GM21360 (cell line): ENCODE results near the gene SPEM3.

ENCODE experiments used
- ATAC-seq: cut with Tn5 transposase; IDR thresholded peaks from one replicate; pipeline ENCODE4 v1.9.1; 2021; ENCODE audit warnings: mild to moderate bottlenecking, moderate library complexity; ENCODE audit not compliant: unreplicated experiment

SPEM3 gene

DNA sequence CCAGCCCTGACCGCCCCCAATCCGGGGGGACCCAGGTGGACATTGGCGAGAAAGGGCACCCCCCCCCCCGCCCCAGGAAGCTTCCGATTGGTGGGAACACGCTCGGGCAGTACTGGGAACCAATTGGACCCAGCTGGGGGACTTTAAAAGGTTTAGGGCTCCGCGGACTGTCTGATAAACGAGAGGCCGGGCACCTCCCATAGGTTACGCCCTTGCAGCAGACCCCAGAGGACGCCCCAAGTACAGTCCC, 25.0 kb upstream of the SPEM3 start:
- no peak for ATAC-seq

DNA sequence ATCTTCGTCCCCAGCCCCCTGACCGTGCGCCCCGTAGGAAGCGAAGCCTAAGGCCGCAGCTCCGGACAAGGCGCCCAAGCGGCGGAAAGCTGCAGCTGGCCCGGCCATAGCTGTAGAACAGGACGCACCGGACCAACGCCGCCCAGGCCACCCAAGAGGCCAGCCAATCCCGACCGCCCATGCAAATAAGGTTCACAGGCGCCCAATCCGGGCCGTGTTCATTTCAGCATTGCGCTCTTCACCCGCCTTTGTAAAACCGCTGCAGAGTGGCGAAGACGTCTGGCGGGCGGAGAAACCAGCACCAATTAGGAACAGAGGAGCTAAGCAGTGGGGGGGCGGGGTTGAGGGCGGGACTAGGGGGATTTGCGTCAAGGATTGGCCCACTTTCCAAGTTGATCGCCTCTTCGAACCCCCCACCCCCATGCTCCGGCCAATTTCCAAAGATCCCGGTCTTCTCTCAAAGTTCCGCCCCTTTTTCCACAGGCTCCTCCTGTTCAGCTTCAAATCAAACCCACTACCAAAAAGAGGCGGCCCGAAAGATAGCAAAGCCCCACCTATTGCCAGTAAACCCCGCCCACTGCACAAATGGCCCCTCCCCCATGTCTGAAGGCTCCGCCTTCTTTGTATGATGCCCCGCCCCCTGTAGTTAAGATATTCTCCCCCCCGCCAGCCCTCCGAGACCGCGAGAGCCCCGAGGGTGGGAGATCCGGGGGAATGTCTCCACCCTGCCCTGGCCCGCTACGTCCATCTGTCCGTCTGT, 24.5 kb upstream of the SPEM3 start, which contains the start of gene TMEM256:
Gene TMEM256, minus strand, starts transcription at position 121 of the 760 bp plus-strand sequence. Its CDS starts 13 bp downstream, at position 108.
- peak; percentile 82 for ATAC-seq

DNA sequence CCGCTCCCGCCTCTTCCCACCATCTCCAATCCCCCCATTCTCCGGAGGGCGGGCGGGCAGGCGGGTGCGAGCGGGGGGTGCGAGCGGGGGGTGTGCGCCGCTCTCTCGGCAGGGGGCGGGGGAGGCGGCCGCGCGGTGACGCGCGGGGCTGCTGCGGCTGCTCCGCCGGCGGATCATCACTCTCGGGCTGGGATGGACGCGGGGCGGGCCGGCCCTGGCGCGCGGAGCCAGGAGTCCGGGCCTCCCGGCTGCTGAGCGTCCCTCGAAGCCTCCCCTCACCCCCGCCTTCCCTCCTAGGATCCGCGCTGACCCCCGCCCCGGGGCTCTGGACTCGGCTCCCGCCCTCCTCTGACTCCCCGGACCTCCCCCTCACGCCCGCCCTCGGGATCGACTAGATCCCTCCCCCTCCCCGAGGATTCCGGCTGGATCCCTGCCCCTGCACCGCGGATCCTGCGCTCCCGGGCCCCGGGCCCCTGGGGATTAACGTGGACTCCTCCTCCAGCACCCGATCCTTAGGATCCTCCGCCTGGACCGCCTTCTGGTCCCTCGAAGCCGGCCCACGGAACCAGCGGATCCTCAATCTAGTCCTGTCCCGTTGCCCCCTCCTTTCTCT, 23.8 kb upstream of the SPEM3 start:
- ATAC-seq: peak; percentile 10

DNA sequence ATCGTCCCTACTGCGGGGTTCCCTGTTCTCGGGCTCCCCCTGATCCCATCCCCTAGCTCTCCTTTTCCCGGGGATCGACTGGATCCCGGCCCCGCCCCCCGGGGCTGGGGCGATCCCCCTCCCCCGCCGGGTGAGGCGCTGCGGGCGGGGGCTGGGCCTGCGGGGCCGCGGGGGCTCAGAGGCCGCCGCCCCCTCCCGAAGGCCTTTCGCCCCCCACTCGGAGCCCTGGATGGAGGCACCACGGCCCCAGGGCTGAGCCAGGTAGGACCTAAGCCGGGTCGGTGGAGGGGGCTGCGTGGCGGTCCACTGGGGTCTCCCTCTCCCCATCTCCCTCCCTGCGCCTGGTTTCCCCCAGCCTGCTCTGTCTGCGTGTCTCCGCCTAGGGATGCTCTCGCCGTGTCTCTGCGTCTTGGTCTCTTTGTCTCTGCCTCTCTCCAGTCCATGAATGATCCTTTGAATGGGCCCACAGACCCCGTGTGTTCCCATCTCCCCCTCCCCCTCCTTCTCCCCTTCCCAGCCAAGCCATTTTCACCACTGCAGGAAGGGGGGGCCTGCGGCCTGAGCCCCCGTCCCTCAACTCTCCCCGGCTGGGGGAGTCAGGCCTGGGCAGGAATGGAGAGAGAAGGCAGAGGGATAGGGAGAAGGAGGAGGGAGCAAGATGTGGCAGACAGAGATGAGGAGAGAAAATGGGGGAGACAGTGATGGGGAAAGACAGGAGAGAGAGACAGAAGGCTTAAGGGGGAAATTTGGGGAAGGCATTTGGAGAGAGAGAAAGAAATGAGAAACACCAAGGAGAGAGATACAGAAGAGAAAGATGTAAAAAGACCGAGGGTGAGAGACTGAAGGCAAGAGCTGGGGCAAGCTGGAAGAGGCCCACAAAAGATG, 23.1 kb upstream of the SPEM3 start:
- ATAC-seq: no peak

DNA sequence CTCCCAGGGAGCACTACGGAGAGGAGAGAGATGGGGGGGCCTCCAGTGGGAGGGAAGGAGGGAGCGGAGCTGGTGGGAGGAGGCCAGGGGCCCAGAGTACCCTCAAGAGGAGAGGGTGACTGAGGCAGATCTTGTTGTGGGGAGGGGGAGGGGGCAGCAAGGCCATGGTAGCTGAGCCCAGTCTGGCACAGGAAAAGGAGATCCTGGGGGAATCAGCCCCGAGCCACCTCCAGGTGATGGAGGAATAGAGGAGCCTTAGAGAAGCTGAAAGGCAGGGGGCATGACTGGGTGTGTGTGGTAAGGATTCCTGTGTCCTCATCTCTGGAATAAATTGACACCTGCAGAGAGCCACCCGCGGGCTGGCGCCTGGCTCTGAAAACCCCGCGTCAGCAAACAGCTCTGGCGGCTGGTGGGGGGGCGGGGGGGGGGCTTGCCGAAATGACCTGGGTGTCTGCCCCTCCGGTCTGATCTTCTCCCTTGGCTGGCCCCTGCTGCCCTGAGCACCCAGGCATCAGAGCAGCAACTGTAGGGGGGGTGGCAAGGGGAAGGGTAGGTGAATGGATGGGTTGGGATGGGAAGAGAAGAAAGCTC, 22.3 kb upstream of the SPEM3 start:
- no peak for ATAC-seq

DNA sequence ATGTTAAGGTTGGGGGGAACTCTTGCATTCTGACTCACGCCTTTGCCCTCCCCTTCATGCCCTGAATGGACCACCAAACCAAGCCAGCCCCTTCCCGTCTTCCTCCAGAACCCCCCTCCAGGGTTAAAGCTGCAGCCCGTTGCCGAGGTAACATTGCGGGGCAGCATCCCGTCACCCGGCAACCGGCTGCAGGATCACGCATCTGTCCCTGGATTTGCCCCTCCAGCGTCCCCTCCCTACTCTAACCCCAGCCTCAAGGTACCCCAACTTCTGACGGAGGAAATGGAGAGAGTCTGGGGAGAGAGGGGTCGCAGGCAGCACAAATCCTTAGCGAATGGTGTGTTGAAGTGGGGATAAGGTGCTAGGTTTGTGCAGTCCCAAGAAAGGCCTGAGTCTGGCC, 21.6 kb upstream of the SPEM3 start:
- no peak for ATAC-seq

DNA sequence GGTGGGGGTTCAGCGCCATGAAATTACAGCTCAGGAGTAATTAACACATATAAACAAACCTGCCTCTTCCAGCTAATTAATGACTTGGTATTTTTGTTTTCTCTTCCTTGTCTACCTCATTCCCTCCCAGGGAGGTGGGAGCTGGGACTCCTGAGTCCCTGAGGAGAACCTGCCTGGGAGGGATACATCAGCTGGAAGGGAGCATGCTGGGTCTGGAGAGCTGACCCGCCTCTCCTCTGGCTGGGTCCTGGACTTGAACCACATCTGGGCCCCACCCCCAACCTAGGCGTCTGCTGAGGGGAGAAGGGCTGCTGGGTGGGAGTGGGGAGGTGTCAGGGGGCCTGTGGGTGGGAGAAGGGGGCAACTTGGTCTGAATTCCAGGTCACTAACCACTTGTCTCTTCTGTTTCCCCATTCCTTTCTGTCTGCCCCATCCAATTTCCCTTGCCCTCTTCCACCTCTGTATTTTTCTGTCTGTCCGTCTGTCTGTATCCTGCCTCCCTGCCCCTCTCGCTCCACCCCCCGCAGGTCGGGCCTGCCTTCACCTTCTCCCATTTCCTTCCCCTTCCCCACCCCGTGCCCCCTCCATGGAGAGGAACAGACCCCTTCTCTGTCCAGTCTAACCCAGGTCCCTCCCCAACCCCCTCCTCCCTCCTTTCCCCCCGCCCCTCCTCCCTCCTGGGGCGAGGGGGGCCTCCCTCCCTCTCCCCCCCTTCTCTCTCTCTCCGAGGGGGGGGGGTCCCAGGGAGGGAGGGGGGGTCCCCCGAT, 21.0 kb upstream of the SPEM3 start, which contains the start of gene NLGN2:
Gene NLGN2, plus strand, starts transcription at position 361 of the 767 bp plus-strand sequence. CDS start 411 bp downstream, outside the sequence.
- ATAC-seq: no peak

DNA sequence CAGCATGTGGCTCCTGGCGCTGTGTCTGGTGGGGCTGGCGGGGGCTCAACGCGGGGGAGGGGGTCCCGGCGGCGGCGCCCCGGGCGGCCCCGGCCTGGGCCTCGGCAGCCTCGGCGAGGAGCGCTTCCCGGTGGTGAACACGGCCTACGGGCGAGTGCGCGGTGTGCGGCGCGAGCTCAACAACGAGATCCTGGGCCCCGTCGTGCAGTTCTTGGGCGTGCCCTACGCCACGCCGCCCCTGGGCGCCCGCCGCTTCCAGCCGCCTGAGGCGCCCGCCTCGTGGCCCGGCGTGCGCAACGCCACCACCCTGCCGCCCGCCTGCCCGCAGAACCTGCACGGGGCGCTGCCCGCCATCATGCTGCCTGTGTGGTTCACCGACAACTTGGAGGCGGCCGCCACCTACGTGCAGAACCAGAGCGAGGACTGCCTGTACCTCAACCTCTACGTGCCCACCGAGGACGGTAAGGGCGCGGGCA, 20.4 kb upstream of the SPEM3 start:
- no peak for ATAC-seq

DNA sequence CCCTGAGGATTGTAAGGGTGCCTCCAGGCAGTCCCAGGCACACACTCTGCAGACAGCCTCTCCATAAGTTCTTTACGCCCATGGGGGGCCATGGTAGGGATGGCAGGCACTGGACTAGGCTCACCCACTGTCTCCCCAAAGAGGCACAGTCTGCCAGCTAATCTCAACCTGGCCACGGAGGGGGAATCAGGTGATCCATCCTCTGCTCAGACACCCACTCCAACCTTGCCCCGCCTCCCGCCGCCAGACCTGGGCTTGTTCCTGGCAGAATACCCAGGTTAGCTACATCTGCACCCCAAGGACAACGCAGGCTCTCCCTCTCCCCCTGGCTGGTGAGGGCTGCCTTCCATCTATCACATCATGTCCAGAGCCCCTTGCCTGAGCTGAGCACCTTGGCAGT, 19.8 kb upstream of the SPEM3 start:
- no peak for ATAC-seq

DNA sequence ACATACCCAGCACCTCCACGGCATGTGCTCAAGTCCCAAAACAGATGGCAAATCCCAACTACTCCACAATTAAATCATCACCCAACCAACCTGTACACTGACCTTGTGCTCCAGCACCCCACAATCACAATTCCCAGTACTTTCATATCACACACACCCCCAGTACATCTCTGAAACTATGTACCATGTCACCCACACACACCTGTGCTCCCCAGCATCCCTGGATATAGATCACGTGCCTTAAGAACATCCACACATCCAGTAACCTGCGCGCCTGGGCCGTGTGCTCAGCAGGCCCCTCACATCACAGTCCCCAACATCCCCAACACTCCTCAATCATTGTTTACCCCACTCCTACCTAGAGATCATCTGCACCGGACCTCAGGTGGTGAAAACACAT, 18.9 kb upstream of the SPEM3 start:
- no peak for ATAC-seq

DNA sequence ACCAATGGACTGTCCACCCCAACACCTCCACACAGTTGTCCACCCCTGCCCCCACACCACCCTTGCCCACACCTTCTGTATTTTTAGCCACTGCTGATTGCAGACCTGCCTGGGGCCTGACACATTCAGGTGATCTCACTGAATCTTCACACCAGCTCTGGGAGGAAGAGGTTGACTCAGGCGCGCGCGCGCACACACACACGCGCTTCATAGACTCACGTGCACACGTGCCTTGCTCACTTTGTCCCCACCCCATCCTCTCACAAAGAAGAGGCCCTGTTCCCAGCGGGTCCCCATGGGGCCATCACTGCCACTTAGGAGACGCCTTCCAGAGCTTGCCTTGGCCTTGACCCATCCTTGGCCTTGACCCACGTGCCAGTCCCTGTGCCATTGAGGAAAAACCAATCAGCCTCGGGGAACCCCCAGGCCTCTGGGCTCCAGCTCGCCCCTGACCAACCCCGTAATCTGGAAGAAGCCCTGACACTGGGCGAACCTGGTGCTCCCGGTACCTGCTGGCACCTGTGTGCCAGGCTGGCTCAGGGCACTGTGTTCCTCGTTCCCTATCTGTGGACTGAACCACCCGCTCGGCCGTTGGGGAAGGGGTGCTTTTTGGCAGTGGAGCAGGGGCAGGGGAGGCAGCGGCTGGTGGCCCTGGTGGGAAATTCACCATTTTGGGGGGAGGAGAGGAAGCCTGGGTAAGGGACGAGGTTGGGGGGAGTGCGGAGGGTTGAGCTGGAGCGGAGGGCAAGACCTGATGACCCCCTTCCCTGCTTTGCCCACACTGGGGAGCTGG, 17.8 kb upstream of the SPEM3 start:
- no peak for ATAC-seq

DNA sequence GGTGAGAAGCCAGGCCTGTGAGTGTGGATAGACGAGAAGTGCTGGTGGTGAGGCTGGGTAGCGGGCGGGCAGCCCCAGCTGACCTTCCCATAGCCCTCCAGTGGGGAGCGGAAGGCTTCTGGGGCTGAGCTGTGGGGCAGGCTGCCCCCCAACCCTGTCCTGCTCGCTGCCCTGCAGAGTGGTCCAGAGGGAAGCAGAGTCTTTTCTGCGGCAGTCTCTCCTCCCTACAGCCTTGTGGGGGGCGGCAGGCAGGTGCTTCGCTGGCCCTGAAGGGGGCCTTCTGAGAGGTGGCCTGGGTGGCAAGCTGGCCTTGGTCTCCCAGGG, 17.3 kb upstream of the SPEM3 start:
- ATAC-seq: no peak

DNA sequence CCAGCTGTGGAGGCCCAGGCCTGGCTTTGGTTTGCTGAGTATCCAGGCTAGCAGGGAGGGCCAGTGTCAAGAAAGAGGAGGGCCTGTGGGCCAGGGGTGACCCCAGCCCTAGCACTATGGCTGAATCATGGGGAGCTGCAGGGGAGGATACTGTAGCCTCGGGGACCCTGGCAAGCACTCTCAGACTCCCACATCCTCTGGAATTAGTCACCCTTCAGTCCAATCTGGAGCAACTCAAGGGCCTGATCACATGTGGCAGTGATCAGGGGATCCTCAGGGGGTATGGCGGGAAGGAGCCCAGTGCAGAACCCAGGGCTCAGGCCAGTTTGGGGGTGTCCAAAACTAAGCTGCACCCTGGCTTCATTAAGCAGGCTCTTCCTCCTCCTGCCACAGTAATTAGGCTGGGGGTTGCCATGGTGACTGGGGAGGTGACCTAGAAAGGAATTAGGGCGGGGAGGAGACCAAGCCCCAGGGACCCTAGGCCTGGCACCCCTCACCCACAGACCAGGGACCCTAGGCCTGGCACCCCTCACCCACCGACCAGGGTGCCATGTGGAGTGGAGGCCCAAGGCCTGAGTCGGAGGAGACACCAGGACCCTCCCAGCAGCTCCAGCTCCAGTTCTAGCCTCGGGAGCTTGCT, 15.2 kb upstream of the SPEM3 start:
- no peak for ATAC-seq

DNA sequence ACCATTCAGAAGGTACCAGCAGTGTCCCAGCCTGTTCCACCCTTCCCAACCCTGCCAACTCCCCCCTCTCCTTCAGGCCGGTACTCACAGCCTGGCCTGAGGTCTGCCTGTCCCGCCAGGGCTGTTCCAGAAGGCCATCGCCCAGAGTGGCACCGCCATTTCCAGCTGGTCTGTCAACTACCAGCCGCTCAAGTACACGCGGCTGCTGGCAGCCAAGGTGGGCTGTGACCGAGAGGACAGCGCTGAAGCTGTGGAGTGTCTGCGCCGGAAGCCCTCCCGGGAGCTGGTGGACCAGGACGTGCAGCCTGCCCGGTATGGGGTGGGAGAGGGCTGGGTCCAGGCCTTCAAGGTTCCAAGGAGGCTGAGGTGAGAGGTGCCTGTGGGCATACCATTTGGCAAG, 13.8 kb upstream of the SPEM3 start:
- no peak for ATAC-seq

DNA sequence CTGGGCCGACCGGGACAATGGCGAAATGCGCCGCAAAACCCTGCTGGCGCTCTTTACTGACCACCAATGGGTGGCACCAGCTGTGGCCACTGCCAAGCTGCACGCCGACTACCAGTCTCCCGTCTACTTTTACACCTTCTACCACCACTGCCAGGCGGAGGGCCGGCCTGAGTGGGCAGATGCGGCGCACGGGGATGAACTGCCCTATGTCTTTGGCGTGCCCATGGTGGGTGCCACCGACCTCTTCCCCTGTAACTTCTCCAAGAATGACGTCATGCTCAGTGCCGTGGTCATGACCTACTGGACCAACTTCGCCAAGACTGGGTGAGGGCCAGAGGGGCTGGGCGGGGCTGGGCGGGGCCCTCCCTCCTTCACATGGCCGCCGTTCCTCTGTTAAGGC, 12.9 kb upstream of the SPEM3 start:
- no peak for ATAC-seq

DNA sequence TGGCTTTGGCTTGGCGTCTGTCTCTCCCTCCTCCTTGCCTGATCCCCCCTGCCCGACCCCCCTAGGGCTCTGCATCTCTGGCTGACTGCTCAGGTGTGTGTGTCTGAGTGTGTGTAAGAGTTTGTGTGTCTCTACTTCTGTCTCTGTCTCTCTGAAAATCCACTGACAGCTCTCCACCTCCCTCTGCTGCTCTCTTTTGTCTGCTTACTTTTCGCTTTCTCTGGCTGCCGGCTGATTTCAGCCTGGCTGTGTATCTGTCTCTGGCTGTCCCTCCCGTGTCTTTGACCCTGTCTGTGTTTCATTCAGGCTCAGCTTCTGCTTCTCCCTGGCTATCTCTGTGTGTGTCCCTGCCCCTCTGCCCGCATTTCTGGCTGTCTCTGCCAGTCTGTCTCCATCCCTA, 12.3 kb upstream of the SPEM3 start:
- no peak for ATAC-seq

DNA sequence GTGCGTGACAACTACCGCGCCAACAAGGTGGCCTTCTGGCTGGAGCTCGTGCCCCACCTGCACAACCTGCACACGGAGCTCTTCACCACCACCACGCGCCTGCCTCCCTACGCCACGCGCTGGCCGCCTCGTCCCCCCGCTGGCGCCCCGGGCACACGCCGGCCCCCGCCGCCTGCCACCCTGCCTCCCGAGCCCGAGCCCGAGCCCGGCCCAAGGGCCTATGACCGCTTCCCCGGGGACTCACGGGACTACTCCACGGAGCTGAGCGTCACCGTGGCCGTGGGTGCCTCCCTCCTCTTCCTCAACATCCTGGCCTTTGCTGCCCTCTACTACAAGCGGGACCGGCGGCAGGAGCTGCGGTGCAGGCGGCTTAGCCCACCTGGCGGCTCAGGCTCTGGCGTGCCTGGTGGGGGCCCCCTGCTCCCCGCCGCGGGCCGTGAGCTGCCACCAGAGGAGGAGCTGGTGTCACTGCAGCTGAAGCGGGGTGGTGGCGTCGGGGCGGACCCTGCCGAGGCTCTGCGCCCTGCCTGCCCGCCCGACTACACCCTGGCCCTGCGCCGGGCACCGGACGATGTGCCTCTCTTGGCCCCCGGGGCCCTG, 11.5 kb upstream of the SPEM3 start:
- ATAC-seq: no peak

DNA sequence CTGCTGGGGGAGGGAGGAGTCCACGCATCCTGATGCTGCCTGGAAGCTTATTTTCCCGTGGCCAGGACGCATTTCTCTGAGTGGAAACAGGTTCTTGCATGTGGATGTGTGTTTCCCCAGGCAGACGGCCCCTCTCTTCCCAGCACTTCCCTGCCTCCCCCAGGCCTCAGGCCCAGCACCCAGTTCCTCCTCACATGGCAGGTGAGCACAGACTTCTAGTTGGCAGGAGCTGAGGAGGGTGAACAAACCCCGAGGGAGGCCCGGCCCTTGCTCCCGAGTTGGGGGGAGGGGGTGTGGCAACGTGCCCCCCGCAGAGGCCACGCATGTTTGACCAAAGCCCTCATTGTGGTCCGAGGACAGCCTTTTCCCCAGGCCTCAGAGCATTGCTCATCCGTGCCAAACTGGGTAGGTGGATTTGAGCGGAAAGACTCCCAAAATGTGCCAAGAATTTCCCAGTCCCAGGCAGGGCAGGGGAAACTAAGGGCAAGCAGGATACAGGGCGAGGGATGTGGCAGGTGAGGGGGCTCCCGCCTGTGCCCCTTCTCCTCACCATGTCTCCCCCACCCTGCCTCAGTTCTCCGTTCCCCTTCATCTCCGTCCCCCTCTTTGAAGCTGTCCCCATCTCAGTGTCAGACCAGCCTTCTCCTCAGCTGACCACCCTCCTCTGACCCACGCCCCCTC, 10.0 kb upstream of the SPEM3 start:
- ATAC-seq: no peak
